Esophagus mucosa (tissue), 1 donor: ENCODE measurements around the gene RNF167. TPM values are rescaled to one million over a fixed set of nuclear protein-coding genes. Genes with fewer than 3 reads are reported as not detected.
A peak's percentile ranks its signal among the peaks of the same experiment; 100 is the strongest.

ENCODE experiments used
- ATAC-seq: fragments of 200-7000 bp; cut with Tn5 transposase; one replicate; pipeline ENCODE4 v1.9.1; 2020
- total RNA-seq: library from RNA; stranded (reverse); gene quantifications from one replicate; pipeline ENCODE4 v1.2.4, GENCODE V29; 2023
- donor health status: DM: yes; HTN: yes; CAD: no.

The RNF167 gene
- total RNA-seq, 1 donor from 2014 or later: 79.2 TPM

DNA sequence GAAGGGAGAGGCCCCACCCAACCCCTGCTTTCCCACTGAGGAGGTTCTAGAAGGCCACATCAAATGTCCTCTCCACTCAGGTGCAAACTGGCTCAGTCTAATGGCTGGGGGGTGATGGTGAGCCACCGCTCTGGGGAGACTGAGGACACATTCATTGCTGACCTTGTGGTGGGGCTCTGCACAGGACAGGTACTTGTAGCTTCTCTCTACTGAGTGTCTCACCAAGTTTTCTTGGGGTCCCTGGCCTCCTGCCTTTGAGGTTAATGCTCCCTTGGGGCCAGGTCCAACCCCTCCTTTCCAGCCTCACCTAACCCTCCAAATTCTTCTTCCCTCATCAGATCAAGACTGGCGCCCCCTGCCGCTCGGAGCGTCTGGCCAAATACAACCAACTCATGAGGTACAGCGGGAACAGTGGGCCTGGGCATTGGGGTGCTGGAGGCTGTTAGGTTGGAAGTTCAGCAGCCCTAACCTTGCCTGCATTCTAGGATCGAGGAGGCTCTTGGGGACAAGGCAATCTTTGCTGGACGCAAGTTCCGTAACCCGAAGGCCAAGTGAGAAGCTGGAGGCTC lies 16.5 kb downstream of the RNF167 start:
- no peak for ATAC-seq

- no peak for ATAC-seq
Observed at GRCh38 chr17:4958102-4958501, 18.0 kb downstream of the RNF167 start.

GRCh38 chr17:4959261-4959965 lies 19.3 kb downstream of the RNF167 start:
- peak; percentile 2 for ATAC-seq

DNA sequence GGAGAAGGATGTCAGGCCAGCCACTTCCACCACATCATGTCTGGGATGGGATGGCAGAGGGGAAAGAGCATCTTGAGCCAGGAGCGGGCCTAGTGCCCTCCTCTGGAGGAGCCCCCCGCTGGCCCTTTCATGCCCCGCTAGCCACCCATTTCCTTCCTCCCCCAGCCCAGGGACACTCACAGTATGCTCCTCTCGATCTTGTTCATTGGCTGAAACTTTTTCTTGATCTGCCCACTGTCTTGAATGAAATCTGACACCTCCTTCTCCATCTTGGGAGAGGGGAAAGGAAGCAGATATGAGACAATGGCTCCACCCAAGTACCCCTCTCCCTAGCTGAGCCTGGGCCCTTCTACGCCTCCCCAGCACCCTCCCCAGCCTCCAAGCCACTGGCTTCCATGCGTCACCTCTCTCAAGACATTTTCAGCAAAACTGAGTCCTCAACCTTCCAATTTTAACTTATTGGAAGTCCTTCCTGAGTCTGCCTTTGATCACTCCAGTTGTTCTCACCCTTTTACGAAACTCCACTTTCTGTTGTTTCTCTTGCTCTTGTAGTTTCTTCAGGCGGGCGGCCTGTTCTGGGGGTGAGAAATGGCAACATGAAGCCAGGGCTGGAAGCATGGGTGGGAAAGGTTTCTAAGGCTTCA lies 20.3 kb downstream of the RNF167 start:
- ATAC-seq: no peak

- ATAC-seq: no peak
Observed at GRCh38 chr17:4965311-4965986, 25.4 kb downstream of the RNF167 start.

GRCh38 chr17:4966844-4967538 lies 26.9 kb downstream of the RNF167 start:
- ATAC-seq: peak; percentile 89

GRCh38 chr17:4967539-4968485 lies 27.7 kb downstream of the RNF167 start, which contains the start of gene SPAG7:
SPAG7 (minus strand) TSS chr17:4967817; CDS start chr17:4967804, 13 bp downstream.
- peak; percentile 85 for ATAC-seq

DNA sequence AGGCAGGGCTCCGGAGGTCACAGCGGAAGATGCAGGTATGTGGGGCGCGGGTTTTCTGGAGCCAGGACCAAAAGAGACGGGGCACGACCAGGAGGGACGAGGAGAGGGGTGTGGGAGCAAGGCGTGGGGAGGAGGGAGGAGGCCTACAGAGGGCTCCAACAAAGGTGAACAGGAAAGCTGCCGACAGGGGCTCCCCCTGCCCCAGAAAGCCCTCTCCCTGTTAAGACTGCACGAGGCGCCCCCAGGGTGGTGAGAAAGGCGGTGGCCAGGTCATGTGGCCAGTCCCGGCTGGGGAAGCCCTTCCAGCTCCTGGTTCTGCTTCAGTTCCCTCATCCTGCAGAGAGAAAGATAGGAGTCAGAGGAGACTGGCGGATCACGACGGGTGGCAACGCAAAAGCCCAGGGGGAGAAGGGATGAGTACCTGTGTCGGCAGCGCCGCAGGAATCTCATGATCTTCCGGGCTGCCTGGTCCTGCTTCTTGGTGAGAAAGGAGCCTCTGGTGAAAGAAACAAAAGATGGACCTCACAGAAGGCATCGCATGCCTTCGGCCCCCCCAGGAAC lies 28.5 kb downstream of the RNF167 start:
- ATAC-seq: peak; percentile 0

DNA sequence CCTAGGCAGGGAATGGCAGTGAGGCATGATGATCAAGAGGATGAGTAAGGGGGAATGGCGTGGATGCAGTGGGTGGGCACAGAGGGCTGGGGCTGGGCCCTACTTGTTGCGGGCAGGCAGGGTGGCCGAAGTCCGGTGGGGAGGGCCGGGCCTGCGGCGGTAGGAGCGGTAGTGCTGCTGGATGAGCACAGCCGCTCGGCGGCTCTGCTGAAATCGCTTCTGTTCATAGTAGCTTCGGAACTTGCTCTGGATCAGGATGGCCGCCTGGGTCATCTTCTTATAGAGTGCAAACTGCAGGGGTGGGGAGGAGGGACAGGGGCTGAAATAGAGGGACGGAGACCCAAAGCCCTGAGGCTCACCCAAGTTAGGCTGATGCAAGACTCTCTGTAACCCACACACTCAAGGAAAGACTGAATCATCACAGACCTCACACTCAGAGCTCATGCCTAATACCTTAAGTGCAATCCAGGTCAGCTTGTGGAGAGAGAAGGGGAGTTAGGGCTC lies 29.0 kb downstream of the RNF167 start:
- ATAC-seq: peak; percentile 7

- no peak for ATAC-seq
Observed at GRCh38 chr17:4969551-4970173, 29.6 kb downstream of the RNF167 start.

DNA sequence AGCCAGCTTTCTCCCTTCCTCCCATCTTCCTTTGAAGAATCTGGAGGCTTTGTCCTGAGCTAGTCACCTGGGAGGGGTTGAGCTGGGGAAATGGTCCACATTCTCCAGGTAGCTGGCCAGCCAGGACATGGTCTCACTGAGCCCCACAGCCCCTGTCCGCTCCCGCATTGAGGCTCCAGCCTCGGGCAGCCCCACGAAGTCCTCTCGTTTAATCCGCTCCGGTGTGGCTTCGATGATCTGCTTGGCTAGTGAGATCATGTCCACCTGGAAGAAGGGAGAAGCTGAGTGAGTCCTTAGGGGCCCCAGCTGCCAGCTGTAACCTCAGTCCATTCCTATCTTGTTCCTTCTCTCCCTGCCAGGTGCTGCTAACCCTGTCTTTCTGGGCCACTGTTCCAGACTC lies 30.2 kb downstream of the RNF167 start:
- no peak for ATAC-seq

DNA sequence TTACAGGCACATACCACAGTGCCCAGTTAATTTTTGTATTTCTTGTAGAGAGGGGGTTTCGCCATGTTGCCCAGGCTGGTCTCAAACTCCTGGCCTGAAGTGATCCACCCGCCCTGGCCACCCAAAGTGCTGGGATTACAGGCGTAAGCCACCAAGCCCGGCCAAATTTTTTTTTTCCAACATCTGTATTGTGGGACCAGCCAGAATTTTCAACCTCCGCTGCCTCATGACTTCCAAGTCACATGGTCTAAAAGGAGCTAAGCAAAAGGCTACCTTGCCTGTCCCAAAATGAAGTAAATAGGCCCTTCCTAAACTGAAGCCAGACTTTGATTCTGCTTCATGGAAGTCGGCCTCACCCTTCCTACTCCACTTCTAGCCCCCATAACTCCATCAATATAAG lies 31.8 kb downstream of the RNF167 start:
- no peak for ATAC-seq

DNA sequence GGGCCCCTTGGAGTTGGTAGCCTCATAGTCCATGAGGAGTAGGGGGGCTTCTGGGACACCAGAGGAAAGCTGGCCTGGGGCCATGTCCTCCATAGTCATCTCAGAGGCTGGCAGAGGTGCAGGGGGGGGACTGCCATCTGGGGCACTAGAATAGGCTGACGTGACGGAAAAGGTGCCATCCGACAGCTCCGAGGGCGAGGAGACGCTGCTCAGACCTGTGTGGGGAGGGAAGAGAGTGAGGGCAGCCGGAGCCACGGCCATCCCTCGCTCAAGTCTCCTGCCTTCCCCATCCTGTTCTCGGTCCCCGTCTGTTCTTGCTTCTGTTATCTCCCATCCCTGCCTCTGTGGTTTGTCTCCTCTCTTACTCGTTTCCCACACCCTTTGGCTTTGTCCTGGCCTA lies 32.3 kb downstream of the RNF167 start:
- ATAC-seq: no peak

DNA sequence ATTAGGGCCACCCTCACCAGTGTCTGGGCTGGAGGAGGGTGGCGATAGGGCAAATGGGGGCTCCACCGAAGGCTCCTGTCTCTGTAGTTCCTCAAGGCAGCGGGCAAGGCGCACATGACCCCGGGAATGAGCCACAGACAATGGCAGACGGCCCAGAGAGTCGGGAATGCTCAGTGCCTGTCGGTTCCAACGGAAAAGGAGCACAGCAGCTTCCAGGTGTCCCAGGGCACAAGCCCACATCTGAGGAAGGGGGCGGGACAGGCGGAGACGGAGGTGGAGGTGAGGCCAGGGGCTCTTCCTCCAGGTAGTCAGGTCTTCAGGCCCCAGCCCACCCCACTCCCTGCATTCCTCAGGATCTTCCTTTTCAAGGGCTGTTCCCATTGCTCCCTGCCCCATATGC lies 32.7 kb downstream of the RNF167 start:
- no peak for ATAC-seq

DNA sequence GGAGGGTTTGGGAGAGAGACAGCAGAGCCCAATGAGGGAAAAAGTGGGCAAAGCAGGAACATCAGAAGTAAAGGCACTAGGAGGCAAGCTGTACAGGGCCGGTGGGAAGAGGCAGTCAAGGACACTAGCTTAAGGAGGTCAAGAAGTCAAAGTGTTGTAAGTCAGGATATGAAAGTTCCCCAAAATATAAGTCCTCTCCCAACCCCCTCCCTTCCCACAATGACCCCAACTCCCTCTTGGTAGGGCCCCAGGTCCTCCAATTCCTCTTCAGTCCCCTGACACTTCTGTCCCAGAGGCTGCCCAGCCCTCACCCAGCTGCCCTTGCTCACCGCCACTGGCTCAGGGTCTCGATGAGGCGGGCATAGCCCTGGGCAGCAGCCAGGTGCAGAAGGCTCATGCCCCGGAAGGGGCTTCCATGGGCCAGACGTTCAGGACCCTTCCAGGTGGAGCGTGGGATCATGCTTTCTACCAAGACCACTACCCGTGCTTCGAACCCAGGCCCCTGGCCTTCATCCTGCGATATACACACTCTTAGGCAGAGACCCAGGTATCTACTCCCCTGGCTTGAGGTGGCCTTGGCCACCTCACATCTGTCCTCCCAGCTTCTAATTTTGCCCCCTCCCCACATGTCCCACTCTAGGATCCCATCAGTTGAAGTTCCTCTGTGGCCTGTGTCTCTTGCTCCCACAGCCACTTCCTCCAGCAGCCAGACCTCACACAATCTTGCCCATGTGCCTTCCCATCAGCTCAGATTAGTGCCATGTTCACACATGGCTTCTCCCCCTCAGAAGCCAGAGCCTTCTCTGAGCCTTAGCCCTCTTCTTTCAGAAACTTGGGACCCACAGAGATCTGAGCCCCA lies 33.4 kb downstream of the RNF167 start:
- ATAC-seq: no peak

GRCh38 chr17:4974115-4974670 lies 34.1 kb downstream of the RNF167 start:
- ATAC-seq: no peak

- no peak for ATAC-seq
Observed at GRCh38 chr17:4978726-4979125, 38.7 kb downstream of the RNF167 start.

- ATAC-seq: peak; percentile 51
Observed at GRCh38 chr17:4980644-4981216, 40.7 kb downstream of the RNF167 start.

DNA sequence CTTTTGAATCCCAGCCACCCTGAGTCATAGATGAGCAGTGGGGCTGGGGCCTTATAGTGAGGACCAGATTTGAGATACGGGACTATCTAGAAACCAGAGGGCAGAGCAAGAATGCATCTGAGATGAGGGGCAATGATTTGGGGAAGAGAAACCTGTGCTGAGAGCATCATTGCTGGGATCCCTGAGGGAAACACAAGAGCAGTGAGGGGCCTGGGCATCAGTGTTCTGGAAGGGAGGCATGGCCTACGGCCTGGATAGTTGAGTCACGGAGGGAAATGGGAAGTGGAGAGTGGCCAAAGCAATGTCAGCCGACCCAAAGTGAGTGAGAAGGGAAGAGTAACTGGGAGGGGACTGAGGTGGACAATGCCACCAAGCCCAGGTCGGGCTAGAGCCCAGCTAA lies 42.2 kb downstream of the RNF167 start:
- ATAC-seq: no peak
